Stomach (tissue), 9 donors: ENCODE results near the gene VAV2. TPM values are rescaled to one million over a fixed set of nuclear protein-coding genes. Genes with fewer than 3 reads are reported as not detected.

Experiments used
- DNase-seq, 2 donors: peaks; one replicate each; pipeline versions ENCODE4 v3.0.0 to v3.0.0-alpha.2; 2013 to 2019
- H3K27ac ChIP-seq, 5 donors: fragments of 200-600 bp in 4 of 5; sonication (generic) in 4 of 5; one replicate each; pipeline ENCODE4 v1.5.1; 2013 to 2019; ENCODE audit warnings: mild to moderate bottlenecking in 1 of 5, moderate library complexity in 1 of 5
- H3K27me3 ChIP-seq, 3 donors: fragments of 200-600 bp; sonication (generic); one replicate each; pipeline ENCODE4 v1.5.1; 2017 to 2019; ENCODE audit warnings: mixed run types in 1 of 3
- H3K36me3 ChIP-seq, 4 donors: fragments of 200-600 bp; sonication (generic); 1 replicate in 3 of 4; 2 replicates in 1 of 4; pipeline ENCODE4 v1.5.1; 2016 to 2019
- H3K4me1 ChIP-seq, 4 donors: fragments of 200-600 bp; sonication (generic); one replicate each; pipeline ENCODE4 v1.5.1; 2016 to 2019
- H3K4me3 ChIP-seq, 4 donors: fragments of 200-600 bp; sonication (generic) in 3 of 4; one replicate each; pipeline ENCODE4 v1.5.1; 2016 to 2019; ENCODE audit warnings: mild to moderate bottlenecking in 1 of 4
- H3K9me3 ChIP-seq, 4 donors: fragments of 200-600 bp; sonication (generic); one replicate each; pipeline ENCODE4 v1.5.1; 2016 to 2019
- CTCF ChIP-seq, 7 experiments: fragments of 450-650 bp in 4 of 7; fragments of 200-600 bp in 3 of 7; sonication (generic) in 3 of 7; IDR thresholded peaks; one replicate each; pipeline ENCODE4 v1.5.1; 2016 to 2019; ENCODE audit warnings: antibody characterized with exemption in 7 of 7, control low read depth in 2 of 7, mild to moderate bottlenecking in 1 of 7
- EP300 ChIP-seq: sonication (generic); formaldehyde crosslinking; IDR thresholded peaks from one replicate; pipeline ENCODE4 v1.6.1; 2017; ENCODE audit warnings: antibody characterized with exemption
- POLR2A ChIP-seq, 4 donors: fragments of 450-650 bp; IDR thresholded peaks; one replicate each; pipeline ENCODE4 v1.6.1; 2016; ENCODE audit warnings: antibody characterized with exemption in 4 of 4, control low read depth in 2 of 4, mild to moderate bottlenecking in 1 of 4, moderate library complexity in 1 of 4
- POLR2AphosphoS5 ChIP-seq, 3 donors: sonication (generic); formaldehyde crosslinking; IDR thresholded peaks; one replicate each; pipeline ENCODE4 v1.6.1; 2016; ENCODE audit warnings: antibody characterized with exemption in 3 of 3
- WGBS, 5 donors: extraction: QIAGEN DNeasy Blood & Tissue Kit in 3 of 5; methylation state at CpG; one replicate each; pipeline versions ENCODE4 v1.1.5 to v1.1.7; 2013 to 2018; 5-methylcytosine and 5-hydroxymethylcytosine counted together
- intact Hi-C: fragments of 100-400 bp; cut with DNase I; formaldehyde crosslinking; loops from one replicate; pipeline ENCODE4 v1.15.1; 2023; ENCODE audit warnings: low total_unique reads
- polyA plus RNA-seq, 3 donors: library from polyadenylated mRNA; stranded (reverse); fragments of 200-250 nt; gene quantifications; one replicate each; pipeline ENCODE4 v1.2.3, GENCODE V29; 2013
- total RNA-seq, 5 donors: library from RNA; depleted of rRNA; stranded (reverse); fragments of >200 nt; gene quantifications; one replicate each; pipeline versions ENCODE4 v1.1.0 to v1.2.3, GENCODE V29; 2014 to 2016
- donor health status: healthy with polysubstance abuse.
- donor health status: Bipolar disorder and iron deficiency.
- donor health status: healthy.

VAV2 gene
- total and polyA plus RNA-seq, 8 donors = 4.1 to 14.2 (median 7.0) TPM

- TF ChIP-seq POLR2A (IDR thresholded peaks at IDR 0.05) (no peak), EP300 (no peak), POLR2AphosphoS5 (IDR thresholded peaks at IDR 0.05) (no peak), CTCF (IDR thresholded peaks at IDR 0.05) (no peak)
- intact Hi-C loops = no loop called here
- Histone ChIP-seq H3K4me1 (peaks cover 0 to 7% (median 2%) of the 10 kb centered on the region in 4 donors), H3K36me3 (no peaks in the 10 kb centered on the region), H3K9me3 (no peaks in the 10 kb centered on the region), H3K27ac (no peak overlapping the region), H3K4me3 (no peak overlapping the region), H3K27me3 (peaks cover 0 to 6% (median 0%) of the 10 kb centered on the region in 3 donors)
- no peak for DNase-seq
- 87 to 95% (median 90%) methylated on average over 15 to 22 of the region's 22 CpGs for WGBS, 5 donors
Measured at GRCh38 chr9:133712221-133713100, 279.7 kb downstream of the VAV2 start.

Other genes starting within 250 kb of the VAV2 start
- gene BRD3OS, start 33.2 kb upstream of the VAV2 start, total RNA-seq = 10 to 100 TPM in 1 of 5 donors, 1 to 10 TPM in 3, not detected in 1; 2.4 to 12.0 (median 4.4) TPM
- gene BRD3OS, start 33.2 kb upstream of the VAV2 start, polyA plus RNA-seq = 1 to 10 TPM; 4.7 to 9.0 (median 8.2) TPM
- gene BRD3, start 75.7 kb upstream of the VAV2 start, total RNA-seq = 10 to 100 TPM; 14.5 to 29.0 (median 22.6) TPM
- 1 to 10 TPM; 6.4 to 8.3 (median 7.9) TPM for gene BRD3, start 75.7 kb upstream of the VAV2 start, polyA plus RNA-seq
- 10 to 100 TPM in 3 of 5 donors, 1 to 10 TPM in 2; 2.3 to 20.0 (median 13.6) TPM for gene WDR5, start 143.8 kb upstream of the VAV2 start, total RNA-seq
- 10 to 100 TPM; 12.4 to 22.3 (median 18.4) TPM for gene WDR5, start 143.8 kb upstream of the VAV2 start, polyA plus RNA-seq
- not detected for gene RNU6ATAC, start 172.2 kb upstream of the VAV2 start, total RNA-seq
- not detected for gene RNU6ATAC, start 172.2 kb upstream of the VAV2 start, polyA plus RNA-seq